Subcutaneous adipose tissue (tissue), 4 donors: ENCODE measurements around the gene IQCF2. TPM values are rescaled to one million over a fixed set of nuclear protein-coding genes. Genes with fewer than 3 reads are reported as not detected.

Experiments
- CTCF ChIP-seq: fragments of 450-650 bp; IDR thresholded peaks from one replicate; pipeline ENCODE4 v1.5.1; 2016; ENCODE audit warnings: low read depth, mild to moderate bottlenecking, control low read depth, antibody characterized with exemption, moderate library complexity
- total RNA-seq, 4 donors: library from RNA; depleted of rRNA; stranded (reverse); fragments of >200 nt; gene quantifications; one replicate each; pipeline ENCODE4 v1.1.0, GENCODE V29; 2016

Gene IQCF2
- total RNA-seq, 4 donors from 2014 or later, result not detected

GRCh38 chr3:51886447-51886846, 25.0 kb downstream of the IQCF2 start:
- no peak for TF ChIP-seq CTCF

- no peak for TF ChIP-seq CTCF
Measured at GRCh38 chr3:51887620-51888019, 26.2 kb downstream of the IQCF2 start.

- TF ChIP-seq CTCF, result no peak
Measured at GRCh38 chr3:51888463-51889105, 27.2 kb downstream of the IQCF2 start.

GRCh38 chr3:51891242-51892039, 30.0 kb downstream of the IQCF2 start:
- no peak for TF ChIP-seq CTCF

GRCh38 chr3:51894391-51894790, 33.0 kb downstream of the IQCF2 start:
- no peak for TF ChIP-seq CTCF

GRCh38 chr3:51894939-51895338, 33.5 kb downstream of the IQCF2 start:
- TF ChIP-seq CTCF, result no peak

- TF ChIP-seq CTCF, result no peak
Measured at GRCh38 chr3:51896607-51897305, 35.3 kb downstream of the IQCF2 start.
